Measurements from ENCODE around the gene TTC34.
"Not testable (repeated sequence)": the region's sequence is repeated elsewhere in the genome, so short reads cannot be mapped to it uniquely, and the experiment has no call there.

DNA sequence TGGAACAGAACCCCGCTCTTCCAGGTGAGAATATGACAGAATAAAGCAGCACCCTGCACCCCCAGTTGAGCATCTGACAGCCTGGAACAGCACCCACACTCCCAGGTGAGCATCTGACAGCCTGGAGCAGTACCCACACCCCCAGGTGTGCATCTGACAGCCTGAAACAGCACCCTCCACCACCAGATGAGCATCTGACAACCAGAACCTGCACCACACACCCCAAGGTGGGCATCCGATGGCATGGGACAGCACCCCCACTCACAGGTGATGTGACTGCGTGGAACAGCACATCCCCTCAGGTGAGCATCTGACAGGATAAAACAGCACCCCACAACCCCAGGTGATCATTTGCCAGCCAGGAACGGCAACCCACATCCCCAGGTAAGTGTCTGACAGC, 26.2 kb downstream of the TTC34 start:
- TF ChIP-seq, protein P1, sequence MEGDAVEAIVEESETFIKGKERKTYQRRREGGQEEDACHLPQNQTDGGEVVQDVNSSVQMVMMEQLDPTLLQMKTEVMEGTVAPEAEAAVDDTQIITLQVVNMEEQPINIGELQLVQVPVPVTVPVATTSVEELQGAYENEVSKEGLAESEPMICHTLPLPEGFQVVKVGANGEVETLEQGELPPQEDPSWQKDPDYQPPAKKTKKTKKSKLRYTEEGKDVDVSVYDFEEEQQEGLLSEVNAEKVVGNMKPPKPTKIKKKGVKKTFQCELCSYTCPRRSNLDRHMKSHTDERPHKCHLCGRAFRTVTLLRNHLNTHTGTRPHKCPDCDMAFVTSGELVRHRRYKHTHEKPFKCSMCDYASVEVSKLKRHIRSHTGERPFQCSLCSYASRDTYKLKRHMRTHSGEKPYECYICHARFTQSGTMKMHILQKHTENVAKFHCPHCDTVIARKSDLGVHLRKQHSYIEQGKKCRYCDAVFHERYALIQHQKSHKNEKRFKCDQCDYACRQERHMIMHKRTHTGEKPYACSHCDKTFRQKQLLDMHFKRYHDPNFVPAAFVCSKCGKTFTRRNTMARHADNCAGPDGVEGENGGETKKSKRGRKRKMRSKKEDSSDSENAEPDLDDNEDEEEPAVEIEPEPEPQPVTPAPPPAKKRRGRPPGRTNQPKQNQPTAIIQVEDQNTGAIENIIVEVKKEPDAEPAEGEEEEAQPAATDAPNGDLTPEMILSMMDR (IDR thresholded peaks at IDR 0.05; ENCODE audit: borderline replicate concordance, extremely low read depth, low read length, poor library complexity, severe bottlenecking) = not testable (repeated sequence)
- not testable (repeated sequence) for TF ChIP-seq EZH2 (IDR thresholded peaks at IDR 0.05; ENCODE audit: borderline replicate concordance, low read depth, low read length, severe bottlenecking)

Measured in DND-41 (cell line).